GM08714 (cell line): Measurements from ENCODE around the gene CXXC5.
"Not testable (repeated sequence)": the region's sequence is repeated elsewhere in the genome, so short reads cannot be mapped to it uniquely, and the experiment has no call there.

Experiments
- H3K4me3 ChIP-seq: fragments of 200-500 bp; sonication (Bioruptor generic); 2 replicates; pipeline ENCODE4 v1.5.1; 2014; ENCODE audit warnings: mild to moderate bottlenecking, low read length, inconsistent platforms
- ZNF274 ChIP-seq: IDR thresholded peaks from 2 replicates; pipeline ENCODE4 v1.6.1; 2012; ENCODE audit warnings: mild to moderate bottlenecking, low read depth, low read length

CXXC5 gene

GRCh38 chr5:139717221-139717620, 69.1 kb downstream of the CXXC5 start:
- H3K4me3 ChIP-seq, result no peak overlapping the region
- TF ChIP-seq ZNF274, result no peak

GRCh38 chr5:139718403-139718802, 70.3 kb downstream of the CXXC5 start:
- H3K4me3 ChIP-seq, result not testable (repeated sequence)

- not testable (repeated sequence) for H3K4me3 ChIP-seq
These were observed 71.8 kb downstream of the CXXC5 start for GRCh38 chr5:139719970-139720369.

GRCh38 chr5:139723986-139724587, 75.9 kb downstream of the CXXC5 start:
- no peak for TF ChIP-seq ZNF274
- no peak overlapping the region for H3K4me3 ChIP-seq

GRCh38 chr5:139725073-139725830, 77.1 kb downstream of the CXXC5 start:
- TF ChIP-seq ZNF274, result no peak

GRCh38 chr5:139726248-139726647, 78.1 kb downstream of the CXXC5 start:
- TF ChIP-seq ZNF274, result no peak
- no peak overlapping the region for H3K4me3 ChIP-seq

More at GRCh38 chr5:139725073-139725830, 77.1 kb downstream of the CXXC5 start:
- no peak overlapping the region for H3K4me3 ChIP-seq

- not testable (repeated sequence) for H3K4me3 ChIP-seq
These were observed 79.5 kb downstream of the CXXC5 start for GRCh38 chr5:139727615-139728014.

- no peak for TF ChIP-seq ZNF274
- H3K4me3 ChIP-seq, result no peak overlapping the region
These were observed 83.1 kb downstream of the CXXC5 start for GRCh38 chr5:139731281-139731680.

GRCh38 chr5:139732019-139732418, 83.9 kb downstream of the CXXC5 start:
- H3K4me3 ChIP-seq, result no peak overlapping the region
- no peak for TF ChIP-seq ZNF274

GRCh38 chr5:139733010-139733688, 85.0 kb downstream of the CXXC5 start:
- TF ChIP-seq ZNF274, result no peak
- H3K4me3 ChIP-seq, result no peak overlapping the region
